ENCODE results near the gene EFNB3. TPM values are rescaled to one million over a fixed set of nuclear protein-coding genes. Genes with fewer than 3 reads are reported as not detected.

EFNB3 gene
- total RNA-seq, 2 donors from 2014 or later = not detected

- H3K9me3 ChIP-seq = no peaks in the 10 kb centered on the region
- H3K36me3 ChIP-seq = no peaks in the 10 kb centered on the region
- TF ChIP-seq CTCF (IDR thresholded peaks at IDR 0.05) = no peak
- H3K27me3 ChIP-seq (replicated peaks; ENCODE audit: insufficient read depth) = no peaks in the 10 kb centered on the region
- ATAC-seq (ENCODE audit: insufficient number of reproducible peaks, low FRiP score, low read depth) = no peak
- no peak for DNase-seq (ENCODE audit: low spot score)
- H3K4me1 ChIP-seq (ENCODE audit: control insufficient read depth in 1 of 2, low read depth in 2 of 2) = peaks cover 14 to 23% of the 10 kb centered on the region in 2 donors
- peak overlapping the region; percentile 88 for H3K4me3 ChIP-seq
- peak overlapping the region; percentile 29 to 54 for H3K27ac ChIP-seq
Measured at GRCh38 chr17:7688808-7689316, 16.1 kb upstream of the EFNB3 start.

DNA sequence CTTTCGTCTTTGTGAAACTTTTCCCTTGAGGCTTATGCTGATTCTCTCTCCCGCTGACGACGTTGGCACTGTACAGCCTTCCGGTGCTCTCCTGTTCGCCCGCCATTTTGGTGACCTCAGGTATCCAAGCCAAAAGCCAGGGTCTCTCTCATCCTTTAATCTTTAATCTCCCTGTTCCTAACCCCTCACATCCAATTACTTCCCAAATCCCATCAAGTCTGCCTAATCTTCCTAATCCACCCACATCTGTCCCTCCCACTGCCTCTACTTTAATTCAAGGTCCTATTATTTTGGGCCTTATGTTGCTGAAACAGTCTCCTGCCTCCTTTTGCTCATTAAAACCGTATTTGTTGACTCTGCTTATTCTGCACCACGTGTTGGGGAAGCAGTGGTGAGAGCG, 9.4 kb upstream of the EFNB3 start:
- ATAC-seq (ENCODE audit: insufficient number of reproducible peaks, low FRiP score, low read depth) = no peak
- no peaks in the 10 kb centered on the region for H3K36me3 ChIP-seq

GRCh38 chr17:7697828-7698588, 7.0 kb upstream of the EFNB3 start:
- no peak overlapping the region for H3K27ac ChIP-seq
- no peaks in the 10 kb centered on the region for H3K9me3 ChIP-seq
- no peaks in the 10 kb centered on the region for H3K4me1 ChIP-seq (ENCODE audit: control insufficient read depth in 1 of 2, low read depth in 2 of 2)
- no peak for DNase-seq (ENCODE audit: low spot score)
- no peak for TF ChIP-seq CTCF (IDR thresholded peaks at IDR 0.05)
- peaks cover 5% of the 10 kb centered on the region for H3K36me3 ChIP-seq
- ATAC-seq (ENCODE audit: insufficient number of reproducible peaks, low FRiP score, low read depth) = no peak
- H3K4me3 ChIP-seq = no peak overlapping the region
- H3K27me3 ChIP-seq (replicated peaks; ENCODE audit: insufficient read depth) = no peaks in the 10 kb centered on the region

More for the DNA sequence above, 9.4 kb upstream of the EFNB3 start:
- Histone ChIP-seq H3K27ac (no peak overlapping the region), H3K4me3 (no peak overlapping the region), H3K4me1 (ENCODE audit: control insufficient read depth in 1 of 2, low read depth in 2 of 2) (no peaks in the 10 kb centered on the region), H3K27me3 (replicated peaks; ENCODE audit: insufficient read depth) (no peaks in the 10 kb centered on the region), H3K9me3 (no peaks in the 10 kb centered on the region)
- DNase-seq (ENCODE audit: low spot score) = no peak
- no peak for TF ChIP-seq CTCF (IDR thresholded peaks at IDR 0.05)

DNA sequence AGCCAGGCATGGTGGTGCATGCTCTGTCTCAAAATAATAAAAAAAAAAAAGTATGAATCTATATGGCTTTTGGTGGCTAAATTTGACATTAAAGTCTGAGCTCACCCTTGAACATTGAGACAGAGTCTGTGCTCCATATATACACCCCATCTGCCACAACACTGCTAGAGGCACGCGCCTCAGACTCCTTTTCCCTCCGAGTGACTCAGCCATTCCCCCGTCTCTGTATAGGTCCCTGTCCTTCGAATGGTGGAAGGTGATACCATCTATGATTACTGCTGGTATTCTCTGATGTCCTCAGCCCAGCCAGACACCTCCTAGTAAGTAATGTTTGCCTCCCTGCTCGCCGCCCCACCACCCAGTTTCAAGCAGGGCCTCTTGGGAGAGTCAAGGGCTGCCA, 4.5 kb upstream of the EFNB3 start:
- Histone ChIP-seq H3K27ac (no peak overlapping the region), H3K4me1 (ENCODE audit: control insufficient read depth in 1 of 2, low read depth in 2 of 2) (peaks cover 7 to 15% of the 10 kb centered on the region in 2 donors), H3K27me3 (replicated peaks; ENCODE audit: insufficient read depth) (peaks cover 8% of the 10 kb centered on the region), H3K4me3 (no peak overlapping the region), H3K36me3 (peaks cover 5% of the 10 kb centered on the region), H3K9me3 (no peaks in the 10 kb centered on the region)
- no peak for ATAC-seq (ENCODE audit: insufficient number of reproducible peaks, low FRiP score, low read depth)
- TF ChIP-seq CTCF (IDR thresholded peaks at IDR 0.05) = no peak
- no peak for DNase-seq (ENCODE audit: low spot score)

DNA sequence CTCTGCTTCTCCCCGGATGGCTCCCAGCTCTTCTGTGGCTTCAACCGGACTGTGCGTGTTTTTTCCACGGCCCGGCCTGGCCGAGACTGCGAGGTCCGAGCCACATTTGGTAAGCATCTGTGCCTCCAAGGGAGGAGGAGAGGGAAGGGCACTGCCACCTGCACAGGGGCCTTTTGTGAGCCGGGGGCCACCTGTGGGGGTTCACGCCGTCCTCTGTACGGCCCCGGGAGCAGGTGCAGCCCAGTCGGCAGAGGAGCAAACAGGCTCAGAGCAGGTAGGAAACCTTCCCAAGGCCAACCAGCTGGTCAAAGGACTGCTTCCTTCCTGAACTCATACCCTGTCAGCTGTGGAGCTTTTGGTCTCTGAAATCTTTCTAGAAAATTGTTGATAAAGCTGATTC, 3.3 kb upstream of the EFNB3 start:
- TF ChIP-seq CTCF (IDR thresholded peaks at IDR 0.05) = no peak
- Histone ChIP-seq H3K9me3 (no peaks in the 10 kb centered on the region), H3K27ac (no peak overlapping the region), H3K36me3 (peaks cover 5% of the 10 kb centered on the region), H3K4me1 (ENCODE audit: control insufficient read depth in 1 of 2, low read depth in 2 of 2) (peaks cover 7 to 15% of the 10 kb centered on the region in 2 donors), H3K4me3 (no peak overlapping the region), H3K27me3 (replicated peaks; ENCODE audit: insufficient read depth) (peaks cover 8% of the 10 kb centered on the region)
- ATAC-seq (ENCODE audit: insufficient number of reproducible peaks, low FRiP score, low read depth) (no peak), DNase-seq (ENCODE audit: low spot score) (no peak)

All from thoracic aorta (tissue), 2 donors.